Caco-2 (cell line): ENCODE data around the gene ANGPTL1. TPM values are rescaled to one million over a fixed set of nuclear protein-coding genes. Genes with fewer than 3 reads are reported as not detected.

ENCODE experiments used
- BruUV-seq: library from RNA; stranded (reverse); fragments of 400-500 nt; replicated peaks from 2 replicates; lab custom pipeline; 2021; lab: Mats Ljungman, UMichigan
- CTCF ChIA-PET: fragments of 300-600 bp; sonication (Branson Sonifier 250); formaldehyde crosslinking; loops from one replicate; lab custom pipeline; 2022; ENCODE audit warnings: antibody characterized with exemption; lab: Charles Lee
- POLR2A ChIA-PET: fragments of 300-600 bp; sonication (Branson Sonifier 250); formaldehyde crosslinking; loops from one replicate; lab custom pipeline; 2022; ENCODE audit warnings: antibody characterized with exemption; lab: Charles Lee
- DNase-seq, 2 experiments: peaks; one replicate each; pipeline versions ENCODE4 v3.0.0 to v3.0.0-alpha.2; 2020 to 2022
- H3K27me3 ChIP-seq: replicated peaks from 2 replicates; pipeline ENCODE4 v1.6.0; 2011; ENCODE audit warnings: low read length; ENCODE audit not compliant: control insufficient read depth, insufficient read depth
- H3K36me3 ChIP-seq: 2 replicates; pipeline ENCODE4 v1.5.1; 2011; ENCODE audit warnings: low read length; ENCODE audit not compliant: control insufficient read depth, insufficient read depth
- H3K4me1 ChIP-seq: fragments of 250-450 bp; sonication (Bioruptor Pico); 2 replicates; pipeline ENCODE4 v1.5.1; 2020; ENCODE audit warnings: mild to moderate bottlenecking
- H3K4me3 ChIP-seq: 2 replicates; pipeline ENCODE4 v1.5.1; 2011; ENCODE audit warnings: low read depth, mild to moderate bottlenecking, control low read depth, low read length
- H3K9me3 ChIP-seq: fragments of 250-450 bp; sonication (Bioruptor Pico); 2 replicates; pipeline ENCODE4 v1.5.1; 2020; ENCODE audit warnings: mild to moderate bottlenecking, moderate library complexity
- H3K27ac Mint-ChIP-seq: one replicate; pipeline ENCODE4 v1.8.0; 2022; ENCODE audit warnings: mixed read lengths; ENCODE audit not compliant: unreplicated experiment
- H3K27me3 Mint-ChIP-seq: one replicate; pipeline ENCODE4 v1.8.0; 2022; ENCODE audit warnings: mixed read lengths; ENCODE audit not compliant: insufficient read depth, unreplicated experiment
- H3K36me3 Mint-ChIP-seq: one replicate; pipeline ENCODE4 v1.8.0; 2022; ENCODE audit warnings: mild to moderate bottlenecking, mixed read lengths; ENCODE audit not compliant: insufficient read depth, unreplicated experiment
- H3K4me1 Mint-ChIP-seq: one replicate; pipeline ENCODE4 v1.8.0; 2022; ENCODE audit warnings: low read depth, mixed read lengths; ENCODE audit not compliant: unreplicated experiment
- H3K4me3 Mint-ChIP-seq: one replicate; pipeline ENCODE4 v1.8.0; 2022; ENCODE audit warnings: mild to moderate bottlenecking, moderate library complexity, mixed read lengths; ENCODE audit not compliant: unreplicated experiment
- H3K9me3 Mint-ChIP-seq: one replicate; pipeline ENCODE4 v1.8.0; 2022; ENCODE audit warnings: mixed read lengths; ENCODE audit not compliant: unreplicated experiment
- CTCF ChIP-seq, 2 experiments: fragments of 200-600 bp in 1 of 2; IDR thresholded peaks; 1 replicate in 1 of 2; 2 replicates in 1 of 2; pipeline versions ENCODE4 v1.5.1 to v1.8.0; 2011 to 2022; ENCODE audit warnings: antibody characterized with exemption in 1 of 2, control low read depth in 1 of 2, inconsistent platforms in 1 of 2, low read depth in 1 of 2, low read length in 1 of 2, mild to moderate bottlenecking in 1 of 2, moderate library complexity in 1 of 2; ENCODE audit not compliant: insufficient read depth in 1 of 2, severe bottlenecking in 1 of 2, unreplicated experiment in 1 of 2
- intact Hi-C: fragments of 100-400 bp; cut with micrococcal nuclease; formaldehyde crosslinking; loops from one replicate; pipeline ENCODE4 v1.10.0; 2022; ENCODE audit not compliant: unreplicated experiment
- total RNA-seq: library from RNA; stranded (reverse); gene quantifications from 2 replicates; pipeline ENCODE4 v1.2.3, GENCODE V29; 2022

ANGPTL1 gene
- total RNA-seq, 1 experiment from 2014 or later: not detected

GRCh38 chr1:178918308-178918707, 47.4 kb upstream of the ANGPTL1 start:
- POLR2A ChIA-PET: no interaction called here
- no peak overlapping the region for H3K4me3 ChIP-seq
- H3K36me3 Mint-ChIP-seq: peaks cover 5% of the 10 kb centered on the region
- no peaks in the 10 kb centered on the region for H3K9me3 Mint-ChIP-seq
- peaks cover 1% of the 10 kb centered on the region for H3K36me3 ChIP-seq
- no peaks in the 10 kb centered on the region for H3K4me1 Mint-ChIP-seq
- DNase-seq: no peak
- H3K4me3 Mint-ChIP-seq: no peak overlapping the region
- BruUV-seq: no TSS peak
- H3K9me3 ChIP-seq: no peaks in the 10 kb centered on the region
- CTCF ChIA-PET: no interaction called here
- no peak overlapping the region for H3K27ac Mint-ChIP-seq
- H3K27me3 ChIP-seq: no peaks in the 10 kb centered on the region
- intact Hi-C loops: no loop called here
- no peaks in the 10 kb centered on the region for H3K4me1 ChIP-seq
- no peak for TF ChIP-seq CTCF (IDR thresholded peaks at IDR 0.05; ENCODE audit: insufficient read depth in 1 of 2, low read depth in 1 of 2, low read length in 1 of 2, severe bottlenecking in 1 of 2, unreplicated experiment in 1 of 2)
- no peaks in the 10 kb centered on the region for H3K27me3 Mint-ChIP-seq

DNA sequence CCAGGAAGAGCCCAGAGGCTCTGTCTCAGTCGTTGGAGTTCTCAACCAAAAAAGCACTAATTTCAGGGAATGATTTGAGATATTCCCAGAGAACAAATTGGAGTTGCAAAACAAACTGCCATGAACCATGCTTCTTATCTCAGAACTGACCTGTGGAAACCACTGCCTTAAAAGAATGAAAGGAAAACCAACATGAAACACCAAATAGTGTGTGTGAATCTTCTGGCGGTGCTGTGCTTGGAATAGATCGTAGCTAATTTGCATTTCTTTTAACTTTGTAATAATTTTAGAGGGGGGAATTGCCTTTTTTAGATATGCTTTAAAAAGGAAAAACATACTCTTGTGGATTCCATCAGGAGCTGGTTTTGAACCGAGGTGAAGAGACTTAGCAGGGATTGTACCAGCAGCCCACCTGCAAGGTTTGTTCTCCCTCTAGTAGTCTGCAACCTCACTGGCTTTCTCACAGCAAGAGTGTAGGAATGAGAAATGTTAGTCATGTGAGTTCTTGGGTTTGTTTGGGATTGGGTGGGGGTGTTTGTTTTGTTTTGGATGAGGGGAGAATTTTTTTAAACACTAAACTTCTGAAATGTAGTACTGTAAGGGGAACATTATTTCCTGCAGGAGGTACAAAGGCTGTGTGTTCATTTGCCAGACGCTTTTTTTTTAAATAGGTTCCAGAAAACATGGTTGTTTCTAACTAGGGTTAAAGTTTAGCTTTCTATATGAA, 45.7 kb upstream of the ANGPTL1 start:
- Mint-ChIP-seq H3K4me1 (no peaks in the 10 kb centered on the region), H3K4me3 (no peak overlapping the region), H3K27ac (no peak overlapping the region), H3K36me3 (peaks cover 12% of the 10 kb centered on the region), H3K9me3 (no peaks in the 10 kb centered on the region), H3K27me3 (no peaks in the 10 kb centered on the region)
- Histone ChIP-seq H3K36me3 (peaks cover 1% of the 10 kb centered on the region), H3K4me1 (no peaks in the 10 kb centered on the region), H3K9me3 (no peaks in the 10 kb centered on the region), H3K27me3 (no peaks in the 10 kb centered on the region), H3K4me3 (no peak overlapping the region)
- ChIA-PET POLR2A (no interaction called here), CTCF (no interaction called here)
- no peak for DNase-seq
- intact Hi-C loops: loop anchor here (2.0 kb wide), 1 partner anchor 40 kb away; no protein-coding TSS in a partner anchor
- no peak for TF ChIP-seq CTCF (IDR thresholded peaks at IDR 0.05; ENCODE audit: insufficient read depth in 1 of 2, low read depth in 1 of 2, low read length in 1 of 2, severe bottlenecking in 1 of 2, unreplicated experiment in 1 of 2)
- BruUV-seq: no TSS peak

DNA sequence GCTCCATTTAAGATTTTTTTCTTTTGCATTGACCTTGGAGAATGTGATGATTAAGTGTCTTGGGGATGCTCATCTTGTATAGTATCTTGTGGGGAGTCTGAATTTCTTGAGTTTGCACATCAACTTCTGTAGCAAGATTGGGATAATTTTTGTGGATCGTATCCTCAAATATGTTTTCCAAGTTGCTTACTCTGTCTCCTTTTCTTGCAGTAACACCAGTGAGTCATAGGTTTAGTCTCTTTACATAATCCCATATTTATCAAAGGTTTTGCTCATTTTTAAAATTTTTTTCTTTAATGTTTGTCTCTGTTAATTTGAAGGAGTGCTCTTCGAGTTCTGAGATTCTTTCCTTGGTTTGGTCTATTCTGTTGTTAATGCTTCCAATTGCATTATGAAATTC, 41.7 kb upstream of the ANGPTL1 start:
- no peak for DNase-seq
- Histone ChIP-seq H3K4me3 (no peak overlapping the region), H3K27me3 (no peaks in the 10 kb centered on the region), H3K4me1 (no peaks in the 10 kb centered on the region), H3K9me3 (no peaks in the 10 kb centered on the region), H3K36me3 (no peaks in the 10 kb centered on the region; the same call in none of the 2 replicates)
- no peaks in the 10 kb centered on the region for H3K9me3 Mint-ChIP-seq
- POLR2A ChIA-PET: no interaction called here
- CTCF ChIA-PET: no interaction called here
- H3K4me1 Mint-ChIP-seq: no peaks in the 10 kb centered on the region
- no TSS peak for BruUV-seq
- no peak for TF ChIP-seq CTCF (IDR thresholded peaks at IDR 0.05; ENCODE audit: insufficient read depth in 1 of 2, low read depth in 1 of 2, low read length in 1 of 2, severe bottlenecking in 1 of 2, unreplicated experiment in 1 of 2)
- intact Hi-C loops: no loop called here
- H3K27ac Mint-ChIP-seq: no peak overlapping the region
- no peak overlapping the region for H3K4me3 Mint-ChIP-seq
- H3K27me3 Mint-ChIP-seq: no peaks in the 10 kb centered on the region
- H3K36me3 Mint-ChIP-seq: peaks cover 7% of the 10 kb centered on the region
